Left colon (tissue), 2 donors: ENCODE data around the gene CASTOR2. TPM values are rescaled to one million over a fixed set of nuclear protein-coding genes. Genes with fewer than 3 reads are reported as not detected.
"Not testable (repeated sequence)": the region's sequence is repeated elsewhere in the genome, so short reads cannot be mapped to it uniquely, and the experiment has no call there.

Experiments used
- ATAC-seq: fragments of 200-7000 bp; cut with Tn5 transposase; one replicate; pipeline ENCODE4 v1.9.1; 2020; ENCODE audit warnings: mild to moderate bottlenecking, moderate library complexity
- DNase-seq, 2 donors: peaks; one replicate each; pipeline ENCODE4 v3.0.0-alpha.2; 2020
- intact Hi-C, 2 donors: fragments of 100-400 bp; cut with DNase I in 1 of 2; cut with micrococcal nuclease in 1 of 2; formaldehyde crosslinking; loops; one replicate each; pipeline versions ENCODE4 v1.11.2 to v1.14.0; 2022; cut with DNase I, micrococcal nuclease
- total RNA-seq, 2 donors: library from RNA; stranded (reverse); fragmentation: NEBNext Ultra II Directional; extraction: Animal tissue kit (Norgen Biotek cat#: 25700); gene quantifications; one replicate each; pipeline ENCODE4 v1.2.1, GENCODE V29; 2021
- donor health status: DM: no; HTN: no; CAD: no.
- donor health status: DM: yes; HTN: yes; CAD: no.

CASTOR2 gene
- total RNA-seq, 2 donors from 2014 or later, result 1.5 to 7.5 TPM

DNA sequence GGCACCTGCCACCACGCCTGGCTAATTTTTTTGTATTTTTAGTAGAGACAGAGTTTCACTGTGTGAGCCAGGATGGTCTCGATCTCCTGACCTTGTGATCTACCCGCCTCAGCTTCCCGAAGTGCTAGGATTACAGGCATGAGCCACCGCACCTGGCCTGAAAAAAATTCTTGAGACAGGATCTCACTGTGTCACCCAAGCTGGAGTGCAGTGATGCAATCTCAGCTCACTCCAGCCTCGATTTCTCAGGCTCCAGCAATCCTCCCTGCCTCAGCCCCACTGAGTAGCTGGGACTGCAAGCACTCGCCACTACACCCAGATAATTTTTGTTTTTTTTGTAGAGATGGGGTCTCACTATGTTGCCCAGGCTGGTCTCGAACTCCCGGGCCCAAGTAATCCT is 13.0 kb downstream of the CASTOR2 start:
- ATAC-seq, DNase-seq, intact Hi-C loops: not testable (repeated sequence)

DNA sequence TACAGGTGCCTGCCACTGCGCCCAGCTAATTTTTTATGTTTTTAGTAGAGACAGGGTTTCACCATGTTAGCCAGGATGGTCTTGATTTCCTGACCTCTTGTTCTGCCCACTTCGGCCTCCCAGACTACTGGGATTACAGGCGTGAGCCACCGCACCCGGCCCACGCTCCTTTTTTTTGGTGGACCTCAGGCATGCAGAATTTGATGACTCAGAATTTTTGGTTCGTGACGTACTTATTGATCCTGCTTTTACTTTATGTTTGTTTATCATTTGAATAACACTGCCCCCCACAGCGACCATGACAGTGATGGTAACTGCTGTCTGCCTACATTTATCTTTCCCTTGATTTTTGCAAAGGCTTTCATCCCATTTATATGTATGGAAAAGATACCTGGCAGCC is 23.9 kb downstream of the CASTOR2 start:
- ATAC-seq, intact Hi-C loops: not testable (repeated sequence)

DNA sequence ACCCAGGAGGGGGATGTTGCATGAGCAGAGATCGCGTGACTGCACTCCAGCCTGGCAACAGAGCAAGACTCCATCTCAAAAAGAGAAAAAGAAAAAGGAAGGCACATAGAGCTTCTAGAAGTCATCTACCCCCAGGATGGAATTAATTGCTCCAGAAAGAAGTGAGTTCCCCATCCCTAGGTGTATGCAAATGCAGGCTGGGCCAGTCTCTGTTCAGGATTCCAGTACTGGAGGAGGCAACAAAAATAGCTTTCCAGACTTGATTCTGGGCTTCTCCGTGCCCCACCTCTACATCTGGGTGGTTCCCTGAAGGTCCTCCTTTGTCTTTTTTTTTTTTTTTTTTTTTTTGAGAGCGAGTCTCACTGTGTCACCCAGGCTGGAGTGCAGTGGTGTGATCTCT is 28.6 kb downstream of the CASTOR2 start:
- intact Hi-C loops, result no loop called here
- ATAC-seq, result no peak
- no peak for DNase-seq

More for the DNA sequence above, 23.9 kb downstream of the CASTOR2 start:
- not testable (repeated sequence) for DNase-seq

DNA sequence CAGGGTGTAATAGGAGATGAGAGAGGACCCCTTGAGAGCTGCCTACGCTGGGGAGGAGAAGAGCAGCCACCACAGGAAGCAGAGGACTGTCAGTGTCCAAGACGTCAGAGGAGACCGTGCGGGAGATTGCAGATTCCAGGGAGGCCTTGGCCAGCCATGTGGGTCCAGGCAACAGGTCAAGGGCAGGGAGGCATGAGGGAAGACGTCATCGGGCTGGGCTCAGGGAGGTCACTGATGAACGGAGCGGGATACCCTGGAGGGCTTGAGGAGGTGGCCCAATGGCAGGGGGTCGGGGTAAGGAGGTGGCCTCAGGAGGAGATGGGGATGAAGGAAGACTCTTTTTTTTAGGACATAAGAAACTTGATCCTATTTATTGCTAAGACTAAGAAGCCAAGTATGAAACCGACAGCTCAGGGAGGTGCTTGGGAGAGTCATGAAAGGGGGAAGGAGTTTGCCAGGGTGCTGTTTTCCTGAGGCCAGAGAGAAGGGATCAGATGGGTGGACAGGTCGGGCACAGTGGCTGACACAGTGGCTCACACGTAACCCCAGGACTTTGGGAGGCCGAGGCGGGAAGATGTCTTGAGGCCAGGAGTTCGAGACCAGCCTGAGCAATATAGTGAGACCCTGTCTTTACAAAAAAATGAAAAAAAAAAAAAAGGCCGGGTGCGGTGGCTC is 30.5 kb downstream of the CASTOR2 start:
- ATAC-seq, intact Hi-C loops, DNase-seq: not testable (repeated sequence)

DNA sequence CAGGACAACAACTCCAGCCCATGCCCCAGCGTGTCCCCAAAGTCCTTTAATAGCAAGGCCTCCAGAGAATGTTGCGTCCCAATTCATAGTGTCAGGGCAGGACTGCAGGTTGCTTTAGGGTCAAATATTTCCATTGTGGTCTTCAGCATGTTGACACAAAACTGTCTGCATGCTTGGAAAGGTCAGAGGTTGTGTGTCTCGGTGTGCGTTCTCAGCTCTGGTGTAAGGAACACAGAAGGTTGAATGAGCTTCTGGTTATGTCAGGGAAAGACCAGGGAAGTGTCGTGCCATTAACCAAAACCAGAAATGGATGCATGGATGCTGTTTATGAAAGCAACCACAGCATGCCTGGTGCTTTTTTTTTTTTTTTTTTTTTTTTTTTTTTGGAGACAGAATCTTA is 31.9 kb downstream of the CASTOR2 start:
- ATAC-seq, DNase-seq, intact Hi-C loops: not testable (repeated sequence)

DNA sequence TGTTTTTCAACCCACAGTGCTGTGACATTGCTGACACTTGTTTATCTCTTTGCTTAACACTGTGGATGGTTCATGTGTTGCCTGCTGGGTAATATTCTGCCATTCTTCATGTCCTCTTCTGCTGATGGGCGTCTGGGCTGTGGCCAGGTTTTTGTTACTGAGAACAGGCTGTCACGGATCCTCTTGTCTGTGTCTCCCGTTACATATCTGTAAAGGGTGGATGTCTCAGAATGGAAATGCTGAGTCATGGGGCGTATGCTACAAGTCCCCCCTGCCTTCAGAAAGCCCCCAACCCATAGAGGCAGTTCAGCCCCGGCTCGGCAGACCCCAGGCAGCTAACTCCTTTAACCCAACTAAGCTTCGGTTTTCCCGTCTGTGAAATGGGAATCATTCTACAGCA is 33.3 kb downstream of the CASTOR2 start:
- DNase-seq, intact Hi-C loops, ATAC-seq: not testable (repeated sequence)

DNA sequence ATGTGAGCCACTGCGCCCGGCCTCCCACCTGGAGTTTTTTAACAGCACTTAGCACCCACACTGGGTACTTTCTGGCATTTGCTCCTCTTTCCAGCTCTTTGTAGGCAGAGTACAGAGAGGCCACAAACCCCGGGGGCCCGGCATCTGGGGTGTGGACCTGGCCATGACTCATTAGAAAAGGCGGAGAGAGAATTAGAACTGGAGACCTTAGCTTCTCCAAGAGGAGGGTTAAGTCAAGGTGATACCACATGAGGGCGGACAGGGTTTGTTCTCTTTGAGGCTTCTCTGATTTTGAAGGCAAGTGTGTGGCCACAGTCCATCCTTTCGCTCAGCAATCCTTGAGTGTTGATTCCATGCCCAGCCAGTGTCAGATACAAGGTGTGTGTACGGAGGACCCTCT is 36.9 kb downstream of the CASTOR2 start:
- intact Hi-C loops, DNase-seq, ATAC-seq: not testable (repeated sequence)

DNA sequence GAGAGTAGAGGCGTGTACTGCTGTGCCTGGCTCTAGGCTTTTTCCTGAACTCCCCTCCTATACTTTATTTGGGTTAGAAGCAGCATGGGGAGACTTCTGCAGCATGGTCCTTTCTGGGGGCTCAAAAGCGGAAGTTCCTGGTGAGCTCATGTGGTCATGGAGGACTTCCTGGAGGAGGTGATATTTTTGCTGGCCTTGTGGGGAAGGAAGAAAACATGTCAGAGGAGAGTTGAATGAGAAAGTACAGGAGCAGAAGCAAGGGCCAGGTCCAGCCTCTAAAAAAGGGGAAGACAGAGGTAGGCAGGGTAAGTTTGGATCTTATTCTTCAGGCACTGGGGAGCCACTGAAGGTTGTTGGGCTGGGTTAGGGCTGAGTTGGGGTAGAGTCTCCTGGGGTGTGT is 45.5 kb downstream of the CASTOR2 start:
- intact Hi-C loops, result no loop called here
- DNase-seq (no peak), ATAC-seq (no peak)

DNA sequence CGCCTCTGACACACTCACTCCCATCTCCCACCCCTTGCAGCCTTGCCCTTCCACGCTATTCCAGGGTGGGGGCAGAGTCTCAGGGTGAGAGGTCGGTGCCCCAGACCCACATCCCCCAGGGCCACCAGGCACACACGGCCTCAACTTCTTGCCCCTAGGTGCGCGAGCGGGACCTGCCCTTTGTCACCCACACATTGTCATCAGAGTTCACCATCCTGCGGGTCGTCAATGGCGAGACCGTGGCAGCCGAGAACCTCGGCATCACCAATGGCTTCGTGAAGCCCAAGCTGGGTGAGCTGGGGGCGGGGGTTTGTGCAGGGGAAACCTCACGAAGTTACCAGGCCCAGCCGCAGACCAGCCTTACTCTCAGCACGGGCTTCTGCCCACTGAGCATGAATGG is 53.3 kb downstream of the CASTOR2 start:
- intact Hi-C loops, result no loop called here
- ATAC-seq (no peak), DNase-seq (no peak)

DNA sequence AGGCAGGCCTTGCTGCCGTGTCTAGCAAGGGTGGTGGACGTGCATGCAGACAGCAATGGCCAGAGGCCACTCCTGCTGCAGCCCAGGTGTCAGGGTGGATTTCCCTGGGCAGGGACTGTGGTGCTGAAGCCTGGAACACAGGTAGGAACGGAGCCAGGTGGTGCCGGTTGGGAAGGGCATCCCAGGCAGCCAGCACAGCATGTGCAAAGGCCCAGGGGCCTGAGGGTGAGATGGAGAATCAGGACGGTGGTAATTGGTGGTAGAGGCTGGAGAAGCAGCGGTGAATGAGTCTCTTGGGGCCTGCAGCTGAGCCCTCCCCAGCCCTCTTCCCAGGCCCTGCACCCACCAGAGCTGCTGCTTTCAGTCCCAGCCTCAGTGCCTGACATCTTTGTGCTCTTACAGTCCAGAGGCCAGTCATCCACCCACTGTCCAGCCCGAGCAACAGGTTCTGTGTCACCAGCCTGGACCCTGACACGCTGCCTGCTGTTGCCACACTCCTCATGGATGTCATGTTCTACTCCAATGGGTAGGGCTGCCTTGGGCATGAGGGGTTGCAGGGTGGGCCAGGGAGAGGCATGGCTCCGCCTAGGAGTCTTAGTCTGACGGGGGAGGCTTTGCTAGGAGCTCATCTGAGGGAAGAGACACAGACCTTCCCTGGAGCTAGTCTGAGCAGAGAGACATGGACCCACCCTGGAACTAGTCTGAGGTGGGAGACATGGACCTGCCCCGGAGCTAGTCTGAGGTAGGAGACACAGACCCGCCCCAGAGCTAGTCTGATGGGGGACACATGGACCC is 54.3 kb downstream of the CASTOR2 start:
- no peak for DNase-seq
- intact Hi-C loops, result no loop called here
- ATAC-seq, result no peak

DNA sequence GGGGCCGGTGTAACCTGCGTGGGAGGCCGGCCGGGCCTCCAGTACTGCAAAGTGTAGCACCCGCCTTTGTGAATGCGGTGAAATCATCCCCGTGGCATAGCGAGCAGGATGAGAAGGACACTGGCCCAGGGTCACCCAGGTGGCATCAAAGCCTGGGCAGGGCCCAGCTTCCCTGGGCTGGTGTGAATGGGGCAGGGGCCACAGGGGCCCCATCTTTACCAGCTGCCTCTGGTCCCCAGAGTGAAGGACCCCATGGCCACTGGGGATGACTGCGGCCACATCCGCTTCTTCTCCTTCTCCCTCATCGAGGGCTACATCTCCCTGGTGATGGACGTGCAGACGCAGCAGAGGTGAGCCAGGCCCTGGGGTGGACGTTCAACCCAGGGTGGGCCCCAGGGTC is 55.3 kb downstream of the CASTOR2 start:
- ATAC-seq (no peak), DNase-seq (no peak)
- intact Hi-C loops, result no loop called here

DNA sequence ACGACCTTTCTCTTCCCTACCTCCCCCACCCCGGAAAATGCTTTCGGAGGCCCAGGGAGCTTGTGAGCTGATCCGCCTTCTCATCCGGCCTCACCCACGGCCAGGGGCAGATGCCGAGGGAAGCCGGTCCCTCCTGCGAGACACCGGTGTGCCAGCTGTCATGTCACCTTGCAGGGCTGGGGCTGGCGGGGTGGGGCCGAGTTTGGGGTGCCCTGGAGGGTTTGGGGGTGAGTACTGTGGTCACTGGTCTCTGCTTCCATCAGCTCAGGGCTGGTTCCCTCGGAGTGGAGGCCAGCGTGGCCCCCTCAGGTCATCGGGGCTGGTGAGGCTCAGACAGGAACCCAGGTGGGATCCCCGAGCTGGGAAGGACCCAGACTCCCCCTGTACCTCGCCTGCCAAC is 60.4 kb downstream of the CASTOR2 start:
- intact Hi-C loops, result no loop called here
- DNase-seq (no peak), ATAC-seq (no peak)

DNA sequence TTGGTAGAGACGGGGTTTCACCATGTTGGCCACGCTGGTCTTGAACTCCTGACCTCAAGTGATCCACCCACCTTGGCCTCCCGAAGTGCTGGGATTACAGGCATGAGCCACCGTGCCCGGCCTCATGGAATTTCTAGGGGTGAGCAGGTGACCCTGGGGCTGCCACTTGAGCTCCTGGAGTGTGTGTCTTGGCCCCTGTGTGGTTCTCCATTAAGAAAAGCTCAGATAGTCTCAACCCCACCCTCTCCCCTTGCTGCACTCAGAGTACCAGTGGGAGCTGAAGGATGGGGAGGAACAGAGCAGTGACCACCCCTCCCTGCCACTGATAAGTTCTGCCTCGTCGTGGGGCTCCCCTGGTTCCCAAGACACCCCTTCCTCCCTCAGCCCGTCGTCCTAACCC is 63.8 kb downstream of the CASTOR2 start:
- ATAC-seq, result no peak
- intact Hi-C loops, result no loop called here

DNA sequence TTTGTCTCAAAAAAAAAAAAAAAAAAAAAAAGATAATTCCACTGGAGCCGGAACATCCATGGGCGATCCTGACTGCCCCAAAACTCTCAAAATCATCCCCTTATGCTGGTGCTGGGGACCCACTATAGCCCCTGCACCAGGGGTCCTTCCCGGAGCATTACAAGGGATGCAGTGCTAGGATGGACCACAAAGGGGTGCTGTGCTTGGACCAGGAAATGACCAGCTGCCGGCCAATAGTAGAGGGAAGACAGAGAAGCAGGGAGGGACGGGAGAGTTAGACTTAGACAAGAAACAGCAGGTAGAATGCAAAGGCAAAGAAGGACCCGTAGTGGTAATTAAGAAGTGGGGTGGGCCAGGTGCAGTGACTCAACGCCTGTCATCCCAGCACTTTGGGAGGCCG is 68.6 kb downstream of the CASTOR2 start:
- intact Hi-C loops, result no loop called here
- ATAC-seq (peak; percentile 17), DNase-seq (no peak)

More for the DNA sequence above, 63.8 kb downstream of the CASTOR2 start:
- no peak for DNase-seq

DNA sequence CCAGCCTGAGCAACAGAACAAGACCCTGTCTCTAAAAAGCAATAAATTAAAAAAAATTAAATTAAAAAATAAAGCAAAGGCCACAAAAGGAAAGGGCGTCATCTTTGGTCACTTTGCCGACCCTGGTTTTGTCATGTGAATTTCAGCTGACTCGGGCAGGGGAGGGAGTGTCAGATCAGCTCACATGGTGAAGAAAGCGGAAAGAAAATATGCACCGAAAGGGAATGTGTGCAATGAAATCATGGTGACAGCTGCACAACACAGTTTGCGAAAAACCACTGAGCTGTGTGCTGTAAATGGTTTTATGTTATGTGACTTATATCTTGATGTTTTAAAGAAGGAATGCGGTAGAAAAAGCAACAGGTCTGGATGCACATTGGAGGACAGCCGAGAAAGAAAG is 69.3 kb downstream of the CASTOR2 start:
- ATAC-seq, result no peak
- intact Hi-C loops, result no loop called here
- DNase-seq, result no peak

DNA sequence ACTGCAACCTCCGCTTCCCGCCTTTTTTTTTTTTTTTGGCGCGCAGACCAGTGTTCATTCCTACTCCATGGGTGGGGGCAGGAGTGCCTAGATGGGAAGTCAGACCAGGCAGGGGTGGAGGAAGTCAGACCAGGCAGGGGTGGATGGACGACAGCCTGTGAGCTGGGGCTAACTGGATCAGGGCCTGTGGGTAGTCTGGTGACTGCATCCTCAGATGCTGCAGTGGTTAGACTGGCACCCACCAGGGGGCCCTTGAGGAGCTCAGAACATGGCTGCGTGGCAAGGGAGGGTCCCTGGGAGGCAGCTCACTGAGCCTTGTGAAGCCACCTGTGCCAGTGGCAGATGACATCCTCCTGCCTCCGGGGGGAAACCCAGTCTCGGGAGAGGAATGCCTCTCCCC is 74.0 kb downstream of the CASTOR2 start:
- ATAC-seq (no peak), DNase-seq (no peak)
- intact Hi-C loops, result no loop called here

DNA sequence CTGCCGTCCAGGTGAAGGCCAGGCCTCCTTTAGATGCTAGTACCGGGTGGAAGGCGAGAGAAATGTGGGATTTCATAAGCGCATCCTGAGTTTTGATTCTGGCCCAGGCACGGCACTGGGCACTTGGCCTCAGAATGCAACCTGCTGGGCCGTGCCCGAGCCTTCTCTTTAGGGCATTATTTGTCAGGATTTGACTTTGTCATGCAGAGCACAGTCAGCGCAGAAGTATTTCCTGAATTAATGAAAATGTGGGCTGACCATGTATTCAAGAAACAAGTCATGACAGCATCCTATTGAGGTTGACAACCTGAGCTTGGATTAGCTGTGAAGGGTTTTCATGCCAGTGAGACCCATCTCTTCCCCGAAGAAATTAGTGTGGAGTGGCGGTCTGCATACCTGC is 74.7 kb downstream of the CASTOR2 start:
- ATAC-seq (no peak), DNase-seq (no peak)
- intact Hi-C loops, result no loop called here

DNA sequence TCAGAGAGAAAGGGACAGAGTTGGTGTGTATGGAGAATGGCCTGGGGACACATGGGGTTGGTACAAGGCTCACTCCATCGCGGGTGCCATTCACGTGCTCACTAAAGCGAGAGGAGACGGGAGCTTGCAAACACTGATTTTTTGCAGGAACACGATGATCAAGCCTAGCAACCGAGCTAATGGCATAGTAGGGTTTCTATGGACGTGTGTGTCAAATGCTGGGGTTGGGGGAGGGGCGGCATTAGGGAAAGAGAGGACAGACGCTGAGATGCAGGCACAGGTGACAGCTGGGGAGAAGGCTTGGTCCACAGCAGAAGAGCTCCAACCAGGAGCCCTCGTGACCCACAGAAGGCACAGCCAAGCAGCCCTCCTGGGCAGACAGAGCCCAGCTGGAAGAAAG is 75.2 kb downstream of the CASTOR2 start:
- ATAC-seq (no peak), DNase-seq (no peak)
- intact Hi-C loops, result no loop called here

DNA sequence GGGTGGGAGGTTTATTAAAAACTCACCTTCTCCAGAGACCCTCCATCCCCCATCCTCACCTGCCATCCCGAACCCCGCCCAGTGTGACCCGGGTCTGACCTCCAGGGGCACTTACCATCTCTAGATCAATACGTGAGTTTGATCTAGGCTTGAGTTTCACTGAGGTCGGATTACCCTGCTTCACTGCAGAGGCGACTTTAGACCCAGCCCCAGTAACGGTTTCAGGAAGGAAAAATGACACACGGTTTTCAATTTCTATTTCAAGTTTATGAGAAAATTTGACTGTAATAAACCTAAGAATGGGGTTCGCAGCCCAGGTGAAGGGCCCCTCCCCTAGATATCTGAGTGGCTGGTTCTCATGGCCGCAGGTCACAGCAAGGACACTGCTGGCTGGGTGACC is 76.0 kb downstream of the CASTOR2 start:
- intact Hi-C loops, result no loop called here
- no peak for ATAC-seq
- DNase-seq, result no peak

DNA sequence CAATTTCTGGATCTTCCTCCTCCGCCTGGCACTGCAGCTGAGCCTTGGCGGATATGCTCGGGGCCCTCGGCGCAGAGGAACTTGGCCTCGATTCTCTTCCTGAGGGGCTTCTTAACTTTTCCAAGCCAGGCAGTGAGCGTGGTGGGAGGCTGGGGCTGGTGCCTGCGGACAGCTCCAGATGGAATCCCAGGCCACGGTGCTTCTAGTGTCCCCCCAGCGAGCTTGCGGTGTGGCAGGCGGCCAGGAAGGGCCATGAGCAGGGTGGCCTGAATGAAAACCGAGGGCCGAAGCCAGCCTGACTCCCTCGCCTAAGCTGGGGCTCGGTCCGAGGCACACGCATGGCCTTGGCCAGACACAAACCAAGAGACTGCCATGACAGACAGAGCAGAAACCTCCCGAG is 77.8 kb downstream of the CASTOR2 start:
- intact Hi-C loops, result no loop called here
- ATAC-seq (no peak), DNase-seq (no peak)
